Activated CD8-positive, alpha-beta memory T cell treated with anti-CD3 and anti-CD28 coated beads for 36 hours (primary cell): ENCODE data around the gene FPR1. TPM values are rescaled to one million over a fixed set of nuclear protein-coding genes. Genes with fewer than 3 reads are reported as not detected.

Experiments used
- CTCF ChIA-PET: fragments of 350-600 bp; sonication (Branson Sonifier 250); formaldehyde crosslinking; loops from one replicate; lab custom pipeline; 2021; ENCODE audit warnings: antibody characterized with exemption; lab: Charles Lee
- POLR2A ChIA-PET: fragments of 350-600 bp; sonication (Branson Sonifier 250); formaldehyde crosslinking; loops from one replicate; lab custom pipeline; 2021; ENCODE audit warnings: antibody characterized with exemption; lab: Charles Lee
- total RNA-seq, 2 experiments: library from RNA; stranded (reverse); gene quantifications; one replicate each; pipeline ENCODE4 v1.2.3, GENCODE V29; 2021

FPR1 gene
- total RNA-seq, 2 experiments from 2014 or later = not detected

DNA sequence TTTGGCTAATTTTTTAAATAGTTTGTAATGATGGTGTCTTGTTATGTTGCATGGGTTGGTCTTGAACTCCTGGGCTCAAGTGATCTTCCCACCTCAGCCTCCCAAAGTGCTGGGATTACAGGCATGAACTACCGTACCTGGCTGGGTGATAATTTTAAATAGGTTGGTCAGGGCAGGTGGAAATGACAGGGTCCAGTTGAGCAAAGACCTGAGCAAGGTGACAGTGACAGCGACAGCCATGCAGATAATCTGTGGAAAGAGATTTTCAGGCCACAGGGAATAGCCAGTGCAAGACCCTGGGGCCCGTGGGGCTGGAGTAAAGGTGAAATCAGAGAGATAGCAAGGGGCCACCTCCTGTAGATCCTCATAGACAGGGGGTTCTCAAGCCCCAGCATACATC lies 55.1 kb downstream of the FPR1 start:
- CTCF ChIA-PET = no interaction called here

More for the DNA sequence above, 55.1 kb downstream of the FPR1 start:
- POLR2A ChIA-PET = no interaction called here

Other genes with a start within 250 kb of the FPR1 start
- not detected for gene SIGLEC6, start 220.2 kb downstream of the FPR1 start, total RNA-seq
- gene ZNF175, start 180.6 kb downstream of the FPR1 start, total RNA-seq = 10 to 100 TPM; 11.3 to 12.9 TPM
- gene SIGLEC5, start 121.5 kb downstream of the FPR1 start, total RNA-seq = not detected
- gene SIGLEC14, start 105.1 kb downstream of the FPR1 start, total RNA-seq = under 1 TPM in 1 of 2 experiments, not detected in 1; 0.08 TPM
- 1 to 10 TPM; 3.3 to 4.4 TPM for gene SPACA6, start 58.5 kb downstream of the FPR1 start, total RNA-seq
- gene HAS1, start 27.9 kb downstream of the FPR1 start, total RNA-seq = not detected
- not detected for gene FPR2, start 9.3 kb upstream of the FPR1 start, total RNA-seq
- not detected for gene FPR3, start 43.3 kb upstream of the FPR1 start, total RNA-seq
- gene ZNF577, start 136.1 kb upstream of the FPR1 start, total RNA-seq = 1 to 10 TPM; 4.1 to 4.6 TPM
- 1 to 10 TPM; 9.4 to 9.9 TPM for gene ZNF649, start 153.1 kb upstream of the FPR1 start, total RNA-seq
- gene ZNF613, start 175.6 kb upstream of the FPR1 start, total RNA-seq = 1 to 10 TPM; 4.2 to 4.7 TPM
- gene ZNF350, start 235.0 kb upstream of the FPR1 start, total RNA-seq = 1 to 10 TPM; 4.9 to 6.0 TPM